HUDEP-2 (cell line): Measurements from ENCODE around the gene TECTB.

ENCODE experiments used
- DNase-seq, 76 experiments: peaks; one replicate each; lab custom pipeline; 2025; ENCODE audit not compliant: unreplicated experiment in 76 of 76; lab: John Stamatoyannopoulos, UW

The TECTB gene

DNA sequence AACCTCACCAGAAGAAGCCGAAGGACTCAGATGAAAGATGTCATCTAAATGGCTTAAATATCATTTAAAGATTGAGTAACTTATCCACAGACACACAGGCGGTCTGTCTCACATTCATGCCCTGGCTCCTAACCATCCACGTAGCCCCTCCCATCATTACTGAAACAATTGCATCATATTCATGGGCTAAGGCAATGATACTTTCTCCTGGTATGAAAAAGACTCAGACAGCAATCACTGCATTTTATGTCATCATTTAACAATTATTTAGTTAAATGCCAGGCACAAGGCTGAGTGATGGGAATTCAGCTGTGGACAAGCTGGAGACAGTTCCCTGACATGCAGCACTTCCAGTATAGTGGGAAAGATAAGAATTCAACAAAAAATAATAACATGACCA is 11.2 kb upstream of the TECTB start:
- DNase-seq = no peak

DNA sequence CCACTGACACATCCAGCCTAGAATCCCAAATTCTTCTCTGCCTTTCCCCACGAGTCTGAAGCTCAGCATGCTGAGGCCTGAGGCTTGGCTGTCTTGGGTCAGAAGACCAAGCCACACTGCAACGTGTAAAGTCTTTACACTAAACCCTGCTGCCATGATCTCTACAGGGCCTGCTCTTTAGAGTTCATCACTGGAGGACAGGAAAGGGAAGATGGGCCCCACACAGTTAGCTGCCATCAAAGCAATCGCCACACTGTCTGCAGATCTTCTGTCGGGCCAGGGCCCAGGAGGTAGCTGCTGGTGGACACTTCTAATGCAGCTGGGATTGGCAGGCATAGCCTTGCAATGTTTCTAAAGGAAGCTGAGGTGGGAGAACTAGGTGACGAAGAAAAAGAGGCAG is 8.4 kb upstream of the TECTB start:
- DNase-seq = no peak

DNA sequence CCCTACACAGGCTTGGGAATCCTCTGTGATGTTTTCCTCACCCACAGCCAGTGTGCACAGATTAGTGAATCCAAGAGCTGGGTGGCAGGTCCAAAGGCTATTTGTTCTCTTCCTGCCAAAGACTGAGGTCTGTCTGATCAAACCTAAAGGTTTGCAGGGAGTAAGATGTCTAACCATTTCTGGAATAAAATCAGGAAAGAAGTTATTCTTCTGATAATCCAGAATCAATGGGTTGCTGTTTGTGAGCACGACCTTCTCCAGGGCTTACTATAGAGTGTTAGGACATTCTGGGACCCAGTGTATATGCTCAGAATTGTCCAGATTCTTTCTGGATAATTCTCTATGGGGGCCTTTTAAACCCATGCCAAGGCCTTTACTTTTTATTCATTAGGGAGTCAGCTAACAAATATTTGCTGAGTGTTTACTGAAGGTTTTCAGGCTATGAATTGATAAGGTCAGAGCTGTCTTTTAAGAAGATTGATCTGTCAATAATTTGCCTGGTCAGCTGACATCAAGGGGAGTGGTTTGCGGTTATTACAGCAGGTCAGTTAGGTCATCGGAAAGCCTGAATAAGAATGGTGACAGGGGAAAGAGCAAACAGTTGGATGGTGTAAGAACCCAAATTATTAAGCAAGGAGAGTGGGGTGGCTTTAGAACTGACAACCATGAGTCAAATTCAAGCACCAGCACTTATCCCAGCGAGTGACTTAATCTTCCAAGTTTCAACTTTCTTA is 7.5 kb upstream of the TECTB start:
- no peak for DNase-seq

DNA sequence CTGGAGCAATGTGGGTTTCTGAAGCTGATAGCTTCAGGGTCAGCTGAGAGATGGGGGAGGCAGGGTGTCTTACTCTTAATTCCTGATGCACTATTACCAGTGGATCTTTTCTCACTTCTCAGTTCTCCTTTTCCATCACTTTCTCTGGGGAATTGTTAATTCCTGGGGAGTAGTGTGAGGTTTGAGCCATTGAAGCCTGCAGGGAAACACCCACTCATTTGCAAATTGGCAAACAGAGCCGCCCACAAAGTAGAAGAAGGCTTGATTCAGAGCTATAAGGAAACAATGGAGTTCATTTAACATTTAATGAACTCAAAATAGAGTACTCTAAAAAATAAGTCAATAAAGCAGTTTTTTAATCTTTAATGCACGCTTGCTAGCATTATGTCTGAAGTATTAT is 4.3 kb upstream of the TECTB start:
- DNase-seq = no peak

DNA sequence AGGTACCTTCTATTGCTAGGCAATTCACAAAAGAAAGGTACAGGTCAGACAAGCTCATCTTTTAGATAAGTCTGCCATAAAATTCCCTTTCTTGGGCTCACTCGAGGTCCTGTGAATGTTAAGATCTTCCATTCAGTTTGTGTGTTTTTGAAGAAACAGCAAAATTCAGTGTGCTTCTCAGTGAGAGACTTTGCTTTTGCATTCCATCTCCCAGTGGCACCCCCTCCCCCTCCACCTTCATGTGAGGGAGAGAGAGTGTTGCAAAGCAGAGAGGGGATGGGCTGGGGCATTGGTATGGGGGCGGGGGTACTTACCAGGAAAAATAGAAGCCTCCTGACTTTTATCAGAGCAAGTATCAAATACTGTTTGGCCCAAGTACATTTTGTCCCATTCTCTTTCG is 3.8 kb upstream of the TECTB start:
- DNase-seq = no peak

DNA sequence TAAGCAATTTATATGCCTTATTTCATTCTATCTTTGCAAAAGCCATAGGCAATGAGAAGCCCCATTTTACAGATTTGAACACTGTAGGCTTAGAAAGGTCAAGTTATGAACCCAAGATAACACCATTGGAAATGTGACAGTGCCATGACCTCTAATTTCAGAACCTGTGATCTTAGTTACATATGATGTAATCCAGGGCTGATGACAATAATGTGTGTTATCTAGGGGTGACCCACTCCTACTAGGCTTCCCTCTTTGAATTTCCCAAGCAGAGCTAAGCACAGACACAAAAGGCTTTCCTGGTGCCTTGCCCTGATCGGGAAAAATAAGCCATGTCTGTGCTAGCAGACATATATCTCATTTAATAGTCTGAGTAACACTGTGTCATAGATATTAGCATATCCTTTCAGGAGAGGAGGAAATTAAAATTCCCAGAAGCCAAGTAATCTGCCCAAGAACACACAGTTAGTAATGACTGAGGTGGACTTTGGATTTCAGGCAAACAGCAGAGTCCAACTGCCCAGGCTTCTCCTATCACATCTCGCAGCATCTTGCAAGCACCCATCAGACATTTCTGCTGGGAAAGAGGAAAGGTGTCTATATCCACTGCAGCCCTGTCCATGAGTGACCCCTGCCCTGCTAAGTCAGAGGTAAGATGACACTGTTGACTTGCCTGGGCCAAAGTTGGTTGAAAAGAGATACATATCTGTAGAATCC is 2.8 kb upstream of the TECTB start:
- DNase-seq = no peak

DNA sequence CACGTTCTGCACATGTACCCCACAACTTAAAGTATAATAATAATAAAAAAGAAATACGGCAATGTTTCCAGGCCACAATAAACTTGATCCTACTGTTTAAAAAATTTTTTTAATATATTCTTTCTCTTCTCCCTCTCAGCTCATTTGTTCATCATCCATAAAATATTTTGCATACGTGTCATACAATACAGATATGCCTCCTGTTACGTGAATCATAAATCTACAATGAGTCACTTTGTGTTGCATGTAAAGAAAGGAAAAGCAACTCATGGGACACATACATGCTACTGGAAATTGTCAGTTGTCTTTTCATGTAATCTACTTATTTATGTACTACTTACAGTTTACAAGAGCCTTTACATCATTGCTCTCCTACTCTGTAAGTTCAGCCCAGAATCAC is 1.1 kb upstream of the TECTB start:
- no peak for DNase-seq

DNA sequence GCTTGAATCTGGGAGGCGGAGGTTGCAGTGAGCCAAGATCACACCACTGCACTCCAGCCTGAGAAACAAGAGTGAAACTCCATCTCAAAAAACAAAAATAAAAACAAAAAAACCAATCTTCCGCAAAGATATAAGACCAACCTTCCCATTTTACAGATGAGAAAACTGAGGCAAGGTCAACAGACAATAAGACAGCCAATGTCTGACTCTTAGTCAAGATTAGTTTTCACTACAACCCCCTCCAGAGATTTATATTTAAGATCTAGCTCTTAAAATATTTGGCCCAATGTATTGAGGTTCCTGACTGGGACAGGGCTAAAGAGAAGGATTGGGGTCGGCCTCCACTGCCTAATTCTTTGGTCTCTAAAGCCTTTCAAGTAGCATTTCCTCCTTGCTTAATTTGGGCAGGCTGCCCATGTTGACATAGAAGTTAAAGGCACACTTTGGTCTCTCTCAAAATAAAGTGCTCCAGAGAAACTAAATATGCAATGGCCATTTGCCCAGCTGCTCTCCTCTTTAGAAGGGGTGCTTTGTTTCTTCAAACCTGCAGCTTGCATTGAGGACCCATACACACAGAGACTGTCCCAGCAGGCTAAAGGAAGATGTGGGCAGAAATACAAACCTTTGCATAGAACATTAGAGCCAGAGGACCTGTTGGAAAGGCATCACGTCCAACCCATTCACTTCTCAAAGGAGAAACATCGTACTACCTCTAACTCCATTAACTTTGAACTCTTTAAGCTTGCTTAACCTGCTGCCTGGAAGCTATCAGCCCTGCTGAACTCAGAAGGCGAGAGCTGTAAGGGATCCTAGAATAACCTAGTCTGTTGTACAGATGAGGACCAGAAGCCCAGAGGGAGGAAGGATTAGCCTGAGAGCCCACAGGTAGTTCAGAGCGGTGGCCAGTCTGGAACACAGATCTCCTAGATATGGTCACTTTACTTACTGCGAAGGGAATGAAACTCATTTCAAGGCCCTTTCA is 3.9 kb downstream of the TECTB start:
- no peak for DNase-seq

DNA sequence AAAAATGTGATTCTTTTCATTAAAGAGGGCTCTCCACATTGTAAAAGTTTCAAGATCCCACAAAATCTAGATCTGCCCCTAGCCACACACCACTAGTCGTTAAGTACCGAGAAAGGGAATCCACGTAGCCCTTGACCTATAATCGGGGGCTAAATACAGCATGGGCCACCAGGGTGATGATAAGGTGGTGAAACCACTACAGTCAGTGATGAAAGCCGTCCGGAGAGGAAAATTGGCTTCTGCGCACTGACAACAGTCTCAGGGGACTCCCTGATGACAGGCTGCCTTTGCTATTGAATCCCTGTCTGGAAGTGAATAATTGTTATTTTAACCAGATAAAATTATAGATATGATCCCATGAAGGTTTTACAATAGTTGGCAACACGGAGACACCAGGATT is 4.6 kb downstream of the TECTB start:
- DNase-seq = no peak

DNA sequence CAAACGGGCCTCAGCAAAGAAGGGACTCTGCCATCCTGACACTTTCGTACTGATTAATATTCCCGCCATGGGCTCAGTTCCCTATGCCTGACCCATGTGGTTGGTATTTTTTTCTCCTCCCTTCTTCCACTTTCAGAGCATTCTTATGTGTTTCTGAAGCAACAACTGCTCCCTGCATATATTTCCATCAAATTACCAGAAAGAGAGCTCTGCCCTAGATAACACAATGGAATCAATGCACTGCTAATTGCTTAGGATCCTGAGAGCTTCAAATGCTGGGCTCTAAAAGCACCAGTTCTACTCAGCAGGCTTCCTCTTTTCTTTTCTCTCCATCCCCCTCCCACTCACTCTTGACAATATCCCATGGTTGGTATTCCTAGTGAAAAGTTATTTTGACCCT is 5.3 kb downstream of the TECTB start:
- DNase-seq = no peak

DNA sequence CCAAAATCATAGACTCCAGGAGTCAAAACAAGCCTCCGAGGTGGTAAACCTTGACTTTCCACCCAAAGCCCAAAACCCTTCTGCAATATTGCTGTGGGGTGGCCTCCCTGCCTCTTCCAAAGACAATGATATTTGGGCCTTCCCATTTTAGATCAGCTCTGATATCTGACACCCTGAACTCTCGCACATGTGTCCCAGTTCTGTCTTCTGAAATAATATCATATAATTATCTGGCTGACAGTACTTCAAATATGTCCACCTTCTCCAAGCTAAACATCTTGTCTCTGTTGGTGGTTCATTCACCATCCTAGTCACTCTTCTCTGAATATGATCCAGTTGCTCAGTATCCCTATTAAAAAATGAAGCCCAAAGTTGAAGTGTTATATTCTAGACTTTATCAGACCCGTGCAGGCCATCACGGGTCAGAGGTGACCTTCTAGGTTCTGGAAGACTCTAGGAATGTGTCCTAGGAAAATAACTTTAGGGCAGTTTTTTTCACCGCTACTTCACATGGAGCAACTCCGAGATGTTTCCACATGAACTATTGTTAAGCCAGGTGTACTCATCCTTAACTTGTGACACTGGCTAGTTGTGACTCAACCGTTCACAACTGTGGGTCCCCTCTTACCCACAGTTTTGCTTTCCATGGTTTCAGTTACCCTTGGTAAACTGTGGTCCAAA is 6.3 kb downstream of the TECTB start:
- DNase-seq = no peak

DNA sequence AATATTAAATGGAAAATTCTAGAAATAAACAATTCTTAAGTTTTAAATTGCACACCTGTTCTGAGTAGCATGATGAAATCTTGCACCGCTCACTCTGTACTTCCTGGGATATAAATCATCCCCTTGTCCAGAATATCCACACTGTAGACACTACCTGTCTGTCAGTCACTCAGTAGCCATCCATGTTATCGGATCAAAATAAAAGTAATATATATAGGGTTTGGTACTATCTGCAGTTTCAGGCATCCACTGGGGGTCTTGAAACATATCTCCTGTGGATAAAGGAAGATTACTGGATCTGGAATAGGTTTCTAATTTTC is 6.8 kb downstream of the TECTB start:
- no peak for DNase-seq

DNA sequence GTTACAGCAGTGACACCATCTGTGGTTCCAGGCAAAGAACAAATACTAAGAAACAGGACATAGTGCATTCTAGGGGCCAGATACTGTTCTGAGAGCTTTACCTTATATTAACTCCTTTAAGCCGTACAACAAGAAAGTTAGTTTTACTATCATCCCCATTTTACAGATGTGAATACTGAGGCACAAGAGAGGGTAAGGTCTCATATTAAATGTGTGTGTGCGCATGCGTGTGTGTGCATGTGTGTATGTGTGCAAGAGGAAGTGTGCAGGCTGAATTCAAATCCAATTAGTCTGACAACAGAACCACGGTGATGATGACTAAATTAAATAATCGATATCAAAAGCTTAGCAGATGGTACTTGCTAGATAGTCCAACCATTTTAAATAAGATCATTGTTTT is 11.0 kb downstream of the TECTB start:
- no peak for DNase-seq

DNA sequence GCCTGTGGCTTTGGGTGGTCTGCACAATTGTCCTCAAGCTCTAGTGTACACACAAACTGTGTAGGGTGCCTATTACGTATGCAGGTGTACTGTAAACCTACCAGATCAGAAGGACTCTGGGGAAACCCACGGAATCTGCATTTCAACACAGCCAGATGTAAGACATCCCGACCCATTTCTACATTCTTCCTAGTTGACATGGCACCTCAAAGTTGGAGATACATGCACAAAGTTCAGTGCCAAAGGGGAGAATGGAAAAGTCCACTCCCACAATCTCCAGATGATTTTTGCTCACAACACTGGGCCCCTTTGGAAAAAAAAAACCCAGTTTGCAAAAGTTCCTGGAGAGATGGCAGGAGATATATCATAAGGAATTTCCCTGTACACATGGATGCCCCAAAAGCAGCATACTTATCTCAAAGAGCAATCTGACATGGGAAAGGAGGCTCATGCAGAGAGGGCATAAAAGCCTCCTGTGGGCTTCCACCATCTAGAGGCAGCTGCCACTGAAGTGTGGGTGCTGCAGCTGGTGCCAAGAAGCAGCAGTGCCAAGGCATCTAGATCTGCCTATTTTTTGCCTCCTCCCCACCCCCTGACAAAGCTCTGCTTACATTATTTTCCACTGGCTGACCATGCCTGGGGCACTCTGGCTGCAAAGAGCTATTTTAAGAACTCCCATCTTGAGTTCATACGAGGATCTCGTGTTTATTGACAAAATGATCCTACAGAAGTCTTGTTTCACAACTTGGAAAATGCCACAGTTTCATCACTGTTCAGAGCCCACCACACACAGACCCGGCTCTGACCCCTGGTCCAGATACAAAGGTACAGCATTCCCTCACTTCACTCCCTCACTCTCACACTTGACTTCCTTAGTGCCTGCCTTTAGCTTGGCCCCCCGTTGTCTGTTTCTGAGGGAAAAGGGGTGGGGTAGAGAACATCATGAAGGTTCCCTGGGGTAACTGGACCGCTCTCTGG is 12.9 kb downstream of the TECTB start:
- no peak for DNase-seq

DNA sequence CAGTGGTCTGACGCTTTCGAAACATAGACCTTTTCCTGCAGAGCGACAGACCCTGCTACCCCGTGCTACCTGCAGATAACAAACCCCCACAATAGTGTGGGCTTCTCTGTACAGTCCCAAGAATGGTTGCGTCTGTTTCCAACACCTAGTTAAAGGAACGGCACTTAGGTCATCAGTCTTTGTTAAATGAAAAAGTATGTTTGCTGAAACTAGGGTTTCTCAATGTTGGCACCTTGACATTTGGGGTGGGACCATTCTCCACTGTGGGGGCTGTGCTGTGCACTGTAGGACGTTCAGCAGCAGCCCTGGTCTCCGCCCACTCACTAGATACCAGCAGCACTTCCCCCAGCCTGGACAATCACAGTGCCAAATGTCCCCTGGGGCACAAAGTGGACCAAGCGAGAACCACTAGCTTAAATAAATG is 13.7 kb downstream of the TECTB start:
- DNase-seq = no peak

DNA sequence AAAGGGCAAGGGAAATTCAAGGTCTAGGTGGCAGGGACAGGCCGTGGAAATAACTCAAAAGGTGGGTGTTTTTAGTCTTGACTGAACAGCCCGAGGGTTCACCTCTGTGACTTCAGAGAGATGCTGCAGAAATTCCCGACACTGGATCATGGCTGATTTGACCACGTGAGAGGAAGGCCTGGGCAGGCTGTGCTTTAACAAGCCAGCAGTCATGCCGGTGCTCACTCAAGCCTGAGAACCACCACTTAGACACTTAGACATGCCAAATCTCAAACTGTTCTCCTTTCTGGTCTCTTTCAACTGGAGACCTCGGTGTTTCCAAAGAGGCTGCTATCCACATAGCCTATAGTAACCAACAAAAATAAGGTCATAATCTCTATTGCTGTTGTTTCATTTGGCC is 15.4 kb downstream of the TECTB start:
- DNase-seq = no peak

DNA sequence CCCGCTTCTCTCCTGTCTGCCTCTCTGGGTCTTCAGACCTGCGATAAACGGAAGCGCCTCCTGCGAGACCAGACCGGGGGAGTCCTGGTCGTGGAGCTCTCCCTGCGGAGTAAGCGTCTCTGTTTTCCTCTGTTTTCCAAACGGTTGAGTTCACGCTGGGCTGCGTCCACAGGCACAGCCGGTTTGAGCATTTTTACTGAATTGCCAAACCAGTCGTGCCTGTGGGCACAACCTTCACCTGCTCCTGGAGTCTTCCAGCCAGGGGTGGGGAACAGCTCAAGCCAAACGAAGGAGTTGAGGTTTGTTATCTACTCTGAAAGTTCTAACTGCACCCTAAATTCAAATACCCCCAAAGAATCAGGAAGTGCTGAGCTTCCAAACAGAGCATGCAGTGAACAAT is 16.3 kb downstream of the TECTB start:
- no peak for DNase-seq

DNA sequence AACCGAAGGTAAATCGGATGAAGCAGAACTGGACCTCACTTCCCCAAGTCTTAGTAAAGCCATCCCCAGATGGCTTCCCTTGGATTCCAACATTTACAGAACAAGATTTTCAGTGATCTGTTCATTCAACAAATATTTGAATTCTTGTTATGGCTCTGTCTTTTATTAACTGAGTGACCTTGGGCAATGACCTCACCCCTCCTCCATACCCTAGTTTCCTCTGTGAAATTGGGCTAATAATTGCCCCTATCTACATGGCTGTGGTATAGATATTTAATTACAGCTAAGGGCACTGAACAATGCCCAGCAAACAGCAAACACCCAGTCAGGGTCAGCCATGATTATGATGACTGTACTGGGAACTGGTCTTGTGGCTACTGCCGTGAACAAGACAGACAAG is 19.1 kb downstream of the TECTB start:
- no peak for DNase-seq

DNA sequence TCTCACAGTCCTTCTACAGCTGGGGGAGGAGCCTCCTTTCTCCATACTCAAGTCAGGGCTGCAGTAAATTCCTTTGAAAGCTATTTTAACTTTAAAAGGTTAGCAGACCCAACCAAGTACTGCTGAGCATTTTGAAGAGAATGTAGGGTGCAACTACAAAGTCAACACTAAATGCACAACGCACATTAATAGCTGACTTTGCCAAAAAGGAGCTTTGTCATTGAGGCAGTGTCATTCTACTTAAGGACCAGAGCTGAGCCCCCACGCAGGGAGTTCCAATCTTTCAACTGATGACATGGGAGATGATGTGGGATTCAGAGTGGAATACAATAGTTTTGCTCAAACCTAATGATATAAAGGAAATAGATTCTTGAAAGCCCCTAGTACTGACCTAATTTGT is 20.3 kb downstream of the TECTB start:
- no peak for DNase-seq
